Suprapubic skin (tissue), 4 donors: ENCODE measurements around the gene OR10C1. TPM values are rescaled to one million over a fixed set of nuclear protein-coding genes. Genes with fewer than 3 reads are reported as not detected.
A peak's percentile ranks its signal among the peaks of the same experiment; 100 is the strongest.

ENCODE experiments used
- DNase-seq, 2 donors: peaks; one replicate each; pipeline ENCODE4 v3.0.0-alpha.2; 2019; ENCODE audit warnings: low spot score in 2 of 2
- H3K27ac ChIP-seq: fragments of 200-600 bp; sonication (generic); one replicate; pipeline ENCODE4 v1.5.1; 2019
- H3K27me3 ChIP-seq: fragments of 200-600 bp; sonication (generic); one replicate; pipeline ENCODE4 v1.5.1; 2019
- H3K36me3 ChIP-seq: fragments of 200-600 bp; sonication (generic); one replicate; pipeline ENCODE4 v1.5.1; 2019
- H3K4me1 ChIP-seq: fragments of 200-600 bp; sonication (generic); one replicate; pipeline ENCODE4 v1.5.1; 2019
- H3K4me3 ChIP-seq: fragments of 200-600 bp; sonication (generic); one replicate; pipeline ENCODE4 v1.5.1; 2019; ENCODE audit warnings: mild to moderate bottlenecking
- H3K9me3 ChIP-seq: fragments of 200-600 bp; sonication (generic); one replicate; pipeline ENCODE4 v1.5.1; 2019
- EP300 ChIP-seq: sonication (generic); formaldehyde crosslinking; IDR thresholded peaks from one replicate; pipeline ENCODE4 v1.6.1; 2017; ENCODE audit warnings: antibody characterized with exemption
- POLR2A ChIP-seq, 2 donors: fragments of 450-650 bp; IDR thresholded peaks; one replicate each; pipeline ENCODE4 v1.6.1; 2017; ENCODE audit warnings: antibody characterized with exemption in 2 of 2, mild to moderate bottlenecking in 2 of 2, moderate library complexity in 2 of 2
- POLR2AphosphoS5 ChIP-seq, 3 donors: sonication (generic); formaldehyde crosslinking; IDR thresholded peaks; one replicate each; pipeline ENCODE4 v1.6.1; 2017; ENCODE audit warnings: antibody characterized with exemption in 3 of 3
- WGBS: methylation state at CpG from one replicate; pipeline ENCODE4 v1.1.5; 2018; 5-methylcytosine and 5-hydroxymethylcytosine counted together
- total RNA-seq, 4 donors: library from RNA; depleted of rRNA; stranded (reverse); fragments of >200 nt; gene quantifications; one replicate each; pipeline ENCODE4 v1.1.0, GENCODE V29; 2016
- TF ChIP-seq, protein P1 (sequence below), 2 donors: fragments of 200-600 bp in 1 of 2; fragments of 450-650 bp in 1 of 2; sonication (generic) in 1 of 2; IDR thresholded peaks; one replicate each; pipeline ENCODE4 v1.5.1; 2016 to 2019; ENCODE audit warnings: antibody characterized with exemption in 2 of 2, mild to moderate bottlenecking in 1 of 2, moderate library complexity in 1 of 2

Gene OR10C1
- total RNA-seq, 4 donors from 2014 or later = not detected

DNA sequence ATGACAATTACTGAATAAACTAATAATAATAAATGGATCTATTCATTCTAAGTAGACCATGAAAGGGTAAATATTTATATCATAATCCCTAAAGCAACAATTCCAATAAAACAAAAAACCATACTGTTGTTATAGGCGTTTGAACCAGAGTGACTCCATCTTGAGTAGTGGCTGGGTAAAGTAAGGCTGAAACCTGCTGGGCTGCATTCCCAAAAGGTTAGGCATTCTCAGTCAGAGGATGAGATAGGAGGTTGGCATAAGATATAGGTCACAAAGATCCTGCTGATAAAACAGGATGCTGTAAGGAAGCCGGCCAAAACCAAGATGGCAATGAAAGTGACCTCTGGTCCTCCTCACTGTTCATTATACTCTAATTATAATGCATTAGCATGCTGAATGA lies 26.2 kb downstream of the OR10C1 start:
- no peak overlapping the region for H3K4me3 ChIP-seq
- H3K4me1 ChIP-seq = no peaks in the 10 kb centered on the region
- H3K36me3 ChIP-seq = no peaks in the 10 kb centered on the region
- no peaks in the 10 kb centered on the region for H3K9me3 ChIP-seq
- 56% methylated on average over 2 of the region's 2 CpGs for WGBS
- no peak for DNase-seq
- no peak overlapping the region for H3K27ac ChIP-seq
- TF ChIP-seq POLR2A (IDR thresholded peaks at IDR 0.05) = no peak
- no peak for TF ChIP-seq EP300
- TF ChIP-seq, protein P1, sequence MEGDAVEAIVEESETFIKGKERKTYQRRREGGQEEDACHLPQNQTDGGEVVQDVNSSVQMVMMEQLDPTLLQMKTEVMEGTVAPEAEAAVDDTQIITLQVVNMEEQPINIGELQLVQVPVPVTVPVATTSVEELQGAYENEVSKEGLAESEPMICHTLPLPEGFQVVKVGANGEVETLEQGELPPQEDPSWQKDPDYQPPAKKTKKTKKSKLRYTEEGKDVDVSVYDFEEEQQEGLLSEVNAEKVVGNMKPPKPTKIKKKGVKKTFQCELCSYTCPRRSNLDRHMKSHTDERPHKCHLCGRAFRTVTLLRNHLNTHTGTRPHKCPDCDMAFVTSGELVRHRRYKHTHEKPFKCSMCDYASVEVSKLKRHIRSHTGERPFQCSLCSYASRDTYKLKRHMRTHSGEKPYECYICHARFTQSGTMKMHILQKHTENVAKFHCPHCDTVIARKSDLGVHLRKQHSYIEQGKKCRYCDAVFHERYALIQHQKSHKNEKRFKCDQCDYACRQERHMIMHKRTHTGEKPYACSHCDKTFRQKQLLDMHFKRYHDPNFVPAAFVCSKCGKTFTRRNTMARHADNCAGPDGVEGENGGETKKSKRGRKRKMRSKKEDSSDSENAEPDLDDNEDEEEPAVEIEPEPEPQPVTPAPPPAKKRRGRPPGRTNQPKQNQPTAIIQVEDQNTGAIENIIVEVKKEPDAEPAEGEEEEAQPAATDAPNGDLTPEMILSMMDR (IDR thresholded peaks at IDR 0.05) = no peak
- TF ChIP-seq POLR2AphosphoS5 (IDR thresholded peaks at IDR 0.05) = no peak
- no peaks in the 10 kb centered on the region for H3K27me3 ChIP-seq

DNA sequence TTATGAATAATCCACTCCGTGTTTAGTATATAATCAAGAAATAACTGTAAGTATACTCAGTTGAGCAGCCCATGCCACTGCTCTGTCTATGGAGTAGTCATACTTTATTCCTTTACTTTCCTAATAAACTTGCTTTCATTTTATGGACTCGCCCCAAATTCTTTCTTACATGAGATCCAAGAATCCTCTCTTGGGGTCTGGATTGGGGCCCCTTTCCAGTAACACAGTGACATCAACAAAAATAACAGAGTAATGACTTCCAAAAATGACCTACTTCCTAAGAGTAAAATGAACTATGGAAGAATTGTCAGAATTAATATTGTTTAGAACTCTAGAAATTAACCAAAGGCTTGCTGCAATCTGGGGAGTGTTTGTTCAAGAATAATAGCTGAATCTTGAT lies 26.7 kb downstream of the OR10C1 start:
- Histone ChIP-seq H3K27me3 (no peaks in the 10 kb centered on the region), H3K9me3 (no peaks in the 10 kb centered on the region), H3K36me3 (no peaks in the 10 kb centered on the region), H3K27ac (no peak overlapping the region), H3K4me1 (no peaks in the 10 kb centered on the region), H3K4me3 (no peak overlapping the region)
- WGBS = 77% methylated on average over 2 of the region's 2 CpGs
- no peak for TF ChIP-seq EP300
- TF ChIP-seq POLR2AphosphoS5 (IDR thresholded peaks at IDR 0.05) = no peak
- TF ChIP-seq POLR2A (IDR thresholded peaks at IDR 0.05) = no peak
- TF ChIP-seq, protein P1 (IDR thresholded peaks at IDR 0.05) = no peak
- DNase-seq = no peak

DNA sequence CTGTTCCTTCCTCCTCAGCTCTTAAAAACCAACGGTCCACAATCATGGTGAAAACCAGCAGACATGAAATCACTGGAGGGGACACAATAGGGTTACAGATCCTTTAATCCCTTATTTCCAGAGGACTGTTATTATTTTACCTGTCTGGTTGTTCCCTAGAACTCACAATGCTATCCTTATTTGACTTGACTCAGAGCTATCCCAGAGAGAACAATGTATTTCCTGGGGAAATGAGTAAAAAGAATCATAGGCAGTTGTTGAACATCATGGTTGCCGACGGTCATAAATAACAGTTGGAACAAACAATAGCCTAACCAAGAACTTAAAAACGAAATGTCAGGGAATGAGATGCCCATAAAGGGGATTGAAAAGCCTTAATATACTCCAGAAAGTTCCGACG lies 27.1 kb downstream of the OR10C1 start:
- TF ChIP-seq POLR2A (IDR thresholded peaks at IDR 0.05) (no peak), EP300 (no peak), POLR2AphosphoS5 (IDR thresholded peaks at IDR 0.05) (no peak)
- TF ChIP-seq, protein P1 (IDR thresholded peaks at IDR 0.05) = no peak

DNA sequence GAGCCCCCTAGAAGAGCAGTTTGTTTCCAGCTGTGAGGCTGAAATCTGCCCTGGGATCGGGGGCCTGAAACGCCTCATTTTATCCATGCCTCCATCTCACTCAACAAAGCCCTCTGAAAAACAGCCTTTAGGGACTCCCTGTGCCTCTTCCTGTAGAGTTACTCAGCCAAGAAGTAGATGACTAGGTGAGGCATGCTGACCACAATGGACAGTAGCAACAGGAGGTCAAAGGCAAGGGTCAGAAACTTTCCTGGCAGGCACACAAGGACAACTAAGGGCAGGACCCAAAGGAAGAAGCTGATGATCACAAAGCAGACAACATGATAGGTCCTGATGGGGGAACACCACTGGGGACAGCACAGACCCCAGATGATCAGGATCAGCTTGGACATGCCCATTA lies 35.9 kb downstream of the OR10C1 start:
- Histone ChIP-seq H3K9me3 (no peaks in the 10 kb centered on the region), H3K4me1 (no peaks in the 10 kb centered on the region), H3K27me3 (peaks cover 2% of the 10 kb centered on the region), H3K36me3 (no peaks in the 10 kb centered on the region), H3K27ac (no peak overlapping the region), H3K4me3 (no peak overlapping the region)
- WGBS = 75% methylated on average over 2 of the region's 2 CpGs
- no peak for DNase-seq
- TF ChIP-seq POLR2AphosphoS5 (IDR thresholded peaks at IDR 0.05) (no peak), POLR2A (IDR thresholded peaks at IDR 0.05) (no peak), EP300 (no peak)
- TF ChIP-seq, protein P1 (IDR thresholded peaks at IDR 0.05) = no peak

More for the DNA sequence above, 27.1 kb downstream of the OR10C1 start:
- Histone ChIP-seq H3K36me3 (no peaks in the 10 kb centered on the region), H3K27me3 (no peaks in the 10 kb centered on the region), H3K9me3 (no peaks in the 10 kb centered on the region), H3K4me3 (no peak overlapping the region), H3K27ac (no peak overlapping the region), H3K4me1 (no peaks in the 10 kb centered on the region)
- WGBS = 52% methylated on average over 6 of the region's 6 CpGs
- DNase-seq = no peak

DNA sequence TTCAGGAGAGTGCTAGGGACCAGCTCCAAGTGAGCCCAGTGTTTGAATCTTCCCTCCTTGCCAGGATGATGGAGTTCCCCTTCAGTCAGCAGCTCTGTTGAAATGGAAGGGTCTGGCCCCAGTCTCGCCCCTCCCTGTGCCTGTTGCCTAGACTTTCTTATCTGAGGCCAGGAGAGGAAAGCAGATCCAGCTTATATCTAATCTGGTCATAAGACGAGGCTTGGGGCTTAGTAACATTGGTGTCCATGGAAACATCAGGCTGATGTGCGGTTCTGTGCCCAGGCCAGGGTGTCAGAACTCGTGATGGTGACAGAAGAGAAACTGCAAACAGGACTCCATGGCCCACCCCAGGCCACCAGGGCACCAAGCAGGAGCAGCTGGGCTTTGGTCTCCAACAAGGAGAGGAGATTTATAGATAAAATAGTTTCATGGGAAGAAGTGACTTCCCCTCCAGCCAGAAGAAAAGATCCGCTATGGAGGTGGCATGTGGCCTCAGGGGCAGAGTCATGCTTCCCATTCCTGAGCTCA lies 38.9 kb downstream of the OR10C1 start:
- H3K27ac ChIP-seq = peak overlapping the region; percentile 24
- no peaks in the 10 kb centered on the region for H3K9me3 ChIP-seq
- WGBS = 59% methylated on average over 5 of the region's 5 CpGs
- no peak for DNase-seq
- H3K36me3 ChIP-seq = no peaks in the 10 kb centered on the region
- H3K27me3 ChIP-seq = peaks cover 2% of the 10 kb centered on the region
- no peak overlapping the region for H3K4me3 ChIP-seq
- no peaks in the 10 kb centered on the region for H3K4me1 ChIP-seq
- no peak for TF ChIP-seq EP300
- TF ChIP-seq, protein P1 (IDR thresholded peaks at IDR 0.05) = no peak
- no peak for TF ChIP-seq POLR2AphosphoS5 (IDR thresholded peaks at IDR 0.05)
- no peak for TF ChIP-seq POLR2A (IDR thresholded peaks at IDR 0.05)
